Natural killer cell treated with Interleukin-12 subunit alpha and Interleukin-12 subunit beta and Interleukin-15 and Interleukin-18, amount 100 ng/mL, for 72 hours (primary cell): ENCODE results near the gene RALGPS1. TPM values are rescaled to one million over a fixed set of nuclear protein-coding genes. Genes with fewer than 3 reads are reported as not detected.

Experiments
- ATAC-seq, 2 donors: fragments of 150-1000 bp; cut with Tn5 transposase in 1 of 2; sonication (Bioruptor Pico), chemical (Tn5 transposase) in 1 of 2; 2 replicates each; pipeline ENCODE4 v1.10.0; 2021
- DNase-seq: peaks from one replicate; pipeline ENCODE4 v3.0.0; 2022; ENCODE audit warnings: low spot score
- H3K27ac Mint-ChIP-seq, 2 donors: 1 replicate in 1 of 2; 2 replicates in 1 of 2; pipeline ENCODE4 v1.8.0; 2022; ENCODE audit warnings: mixed read lengths in 2 of 2, mild to moderate bottlenecking in 1 of 2, moderate library complexity in 1 of 2
- H3K27me3 Mint-ChIP-seq, 2 donors: 1 replicate in 1 of 2; 2 replicates in 1 of 2; pipeline ENCODE4 v1.8.0; 2022; ENCODE audit warnings: mixed read lengths in 2 of 2
- H3K36me3 Mint-ChIP-seq: one replicate; pipeline ENCODE4 v1.8.0; 2022; ENCODE audit warnings: mixed read lengths
- H3K4me1 Mint-ChIP-seq, 2 donors: 1 replicate in 1 of 2; 2 replicates in 1 of 2; pipeline ENCODE4 v1.8.0; 2022; ENCODE audit warnings: low read depth in 2 of 2, mixed read lengths in 2 of 2, mild to moderate bottlenecking in 1 of 2
- H3K4me3 Mint-ChIP-seq: one replicate; pipeline ENCODE4 v1.8.0; 2022; ENCODE audit warnings: mixed read lengths
- H3K9me3 Mint-ChIP-seq: 2 replicates; pipeline ENCODE4 v1.8.0; 2022; ENCODE audit warnings: mixed read lengths
- total RNA-seq, 2 donors: library from RNA; stranded (reverse); gene quantifications; one replicate each; pipeline ENCODE4 v1.2.3, GENCODE V29; 2022

The RALGPS1 gene, protein sequence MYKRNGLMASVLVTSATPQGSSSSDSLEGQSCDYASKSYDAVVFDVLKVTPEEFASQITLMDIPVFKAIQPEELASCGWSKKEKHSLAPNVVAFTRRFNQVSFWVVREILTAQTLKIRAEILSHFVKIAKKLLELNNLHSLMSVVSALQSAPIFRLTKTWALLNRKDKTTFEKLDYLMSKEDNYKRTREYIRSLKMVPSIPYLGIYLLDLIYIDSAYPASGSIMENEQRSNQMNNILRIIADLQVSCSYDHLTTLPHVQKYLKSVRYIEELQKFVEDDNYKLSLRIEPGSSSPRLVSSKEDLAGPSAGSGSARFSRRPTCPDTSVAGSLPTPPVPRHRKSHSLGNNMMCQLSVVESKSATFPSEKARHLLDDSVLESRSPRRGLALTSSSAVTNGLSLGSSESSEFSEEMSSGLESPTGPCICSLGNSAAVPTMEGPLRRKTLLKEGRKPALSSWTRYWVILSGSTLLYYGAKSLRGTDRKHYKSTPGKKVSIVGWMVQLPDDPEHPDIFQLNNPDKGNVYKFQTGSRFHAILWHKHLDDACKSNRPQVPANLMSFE
- 1 to 10 TPM; 4.4 to 7.0 TPM for total RNA-seq

DNA sequence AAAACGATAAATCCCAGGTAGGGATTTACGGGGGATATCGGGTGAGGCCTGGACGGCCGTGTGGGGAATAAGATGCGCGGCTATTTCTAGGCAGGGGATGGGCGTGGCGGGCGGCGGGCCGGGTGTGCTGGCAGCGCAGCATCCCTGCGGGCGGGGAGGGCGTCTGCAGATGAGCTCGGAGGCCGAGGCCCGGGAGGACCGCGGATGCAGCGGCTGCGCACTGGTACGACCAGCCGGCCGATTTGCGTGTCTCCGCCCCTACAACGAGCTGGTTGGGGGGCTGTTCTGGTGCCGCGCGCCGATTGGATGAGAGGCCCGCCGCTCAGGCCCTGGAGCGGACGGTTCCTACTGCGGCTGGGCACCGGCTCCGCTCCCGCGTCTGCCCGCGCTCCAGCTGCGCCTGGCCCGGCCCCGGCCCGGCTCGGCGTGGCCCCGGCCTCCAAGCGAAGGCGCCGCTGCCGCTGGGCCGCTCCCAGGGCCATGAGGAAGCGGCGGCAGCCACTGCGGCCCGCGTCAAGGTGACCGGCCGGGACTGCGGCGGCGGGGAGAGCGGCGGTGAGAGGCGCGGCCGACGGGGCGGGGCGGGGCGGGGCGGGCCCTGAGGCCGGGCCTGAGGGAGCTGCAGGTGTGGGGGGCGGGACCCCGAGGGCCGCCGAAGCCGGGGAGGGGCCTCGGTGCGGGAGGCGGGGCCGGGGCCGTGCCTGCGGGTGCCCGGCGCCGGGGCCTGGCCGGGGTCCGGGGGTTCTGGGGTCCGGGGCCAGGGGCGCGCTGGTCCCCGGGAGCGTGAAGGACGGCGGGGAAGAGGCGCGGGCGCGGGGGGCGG lies at the start of gene RALGPS1:
Gene RALGPS1, plus strand, starts transcription at position 325 of the 823 bp plus-strand sequence. CDS start 47,508 bp downstream, outside the sequence.
- Mint-ChIP-seq H3K27ac (no peak within 1 kb of the TSS), H3K4me1 (peaks cover 0 to 6% of the 10 kb centered on the region in 2 donors), H3K27me3 (peaks cover 8 to 21% of the 10 kb centered on the region in 2 donors), H3K4me3 (peak within 1 kb of the TSS; percentile 76), H3K36me3 (no peaks in the 10 kb centered on the region), H3K9me3 (no peaks in the 10 kb centered on the region)
- peak; percentile 98 to 99 for ATAC-seq
- peak; percentile 96 for DNase-seq

DNA sequence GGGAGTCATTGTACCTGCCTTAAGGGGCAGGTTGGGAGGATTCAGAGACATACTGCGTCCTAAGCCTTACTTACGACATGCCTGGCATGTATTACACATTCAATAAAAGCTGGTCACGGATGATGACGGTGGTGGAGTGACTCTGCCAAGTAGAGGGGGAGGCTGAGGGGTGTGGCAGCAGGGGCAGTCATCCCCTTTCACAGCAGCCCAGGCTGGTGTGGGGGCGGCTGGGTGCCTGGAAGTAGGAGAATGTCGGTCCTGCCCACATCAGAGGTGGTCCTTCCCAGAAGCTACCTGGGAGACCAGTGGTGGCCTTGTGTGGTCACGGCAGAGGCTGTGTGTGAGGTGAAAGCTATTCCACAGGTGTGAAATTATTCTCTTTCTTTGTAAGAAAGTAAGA lies 45.2 kb upstream of the RALGPS1 start:
- Mint-ChIP-seq H3K27me3 (no peaks in the 10 kb centered on the region), H3K27ac (no peak overlapping the region)

GRCh38 chr9:126872516-126872915 lies 42.1 kb upstream of the RALGPS1 start:
- no peaks in the 10 kb centered on the region for H3K36me3 Mint-ChIP-seq
- ATAC-seq: peak; percentile 79 to 89
- DNase-seq: no peak
- peak overlapping the region; percentile 42 for H3K4me3 Mint-ChIP-seq
- peaks cover 49 to 50% of the 10 kb centered on the region in 2 donors for H3K4me1 Mint-ChIP-seq
- peak overlapping the region; percentile 72 to 76 for H3K27ac Mint-ChIP-seq
- H3K27me3 Mint-ChIP-seq: no peaks in the 10 kb centered on the region
- H3K9me3 Mint-ChIP-seq: no peaks in the 10 kb centered on the region

More for the DNA sequence above, 45.2 kb upstream of the RALGPS1 start:
- H3K9me3 Mint-ChIP-seq: no peaks in the 10 kb centered on the region
- ATAC-seq (no peak), DNase-seq (no peak)
- peaks cover 13% of the 10 kb centered on the region for H3K36me3 Mint-ChIP-seq
- peaks cover 31 to 34% of the 10 kb centered on the region in 2 donors for H3K4me1 Mint-ChIP-seq
- H3K4me3 Mint-ChIP-seq: no peak overlapping the region

GRCh38 chr9:126874546-126875314 lies 39.9 kb upstream of the RALGPS1 start:
- H3K4me1 Mint-ChIP-seq: peaks cover 44% of the 10 kb centered on the region in 2 donors
- peaks cover 3% of the 10 kb centered on the region for H3K36me3 Mint-ChIP-seq
- ATAC-seq (no peak), DNase-seq (no peak)
- peak overlapping the region in 1 of 2 donors; percentile 30 for H3K27ac Mint-ChIP-seq
- H3K27me3 Mint-ChIP-seq: no peaks in the 10 kb centered on the region
- H3K4me3 Mint-ChIP-seq: no peak overlapping the region
- no peaks in the 10 kb centered on the region for H3K9me3 Mint-ChIP-seq

DNA sequence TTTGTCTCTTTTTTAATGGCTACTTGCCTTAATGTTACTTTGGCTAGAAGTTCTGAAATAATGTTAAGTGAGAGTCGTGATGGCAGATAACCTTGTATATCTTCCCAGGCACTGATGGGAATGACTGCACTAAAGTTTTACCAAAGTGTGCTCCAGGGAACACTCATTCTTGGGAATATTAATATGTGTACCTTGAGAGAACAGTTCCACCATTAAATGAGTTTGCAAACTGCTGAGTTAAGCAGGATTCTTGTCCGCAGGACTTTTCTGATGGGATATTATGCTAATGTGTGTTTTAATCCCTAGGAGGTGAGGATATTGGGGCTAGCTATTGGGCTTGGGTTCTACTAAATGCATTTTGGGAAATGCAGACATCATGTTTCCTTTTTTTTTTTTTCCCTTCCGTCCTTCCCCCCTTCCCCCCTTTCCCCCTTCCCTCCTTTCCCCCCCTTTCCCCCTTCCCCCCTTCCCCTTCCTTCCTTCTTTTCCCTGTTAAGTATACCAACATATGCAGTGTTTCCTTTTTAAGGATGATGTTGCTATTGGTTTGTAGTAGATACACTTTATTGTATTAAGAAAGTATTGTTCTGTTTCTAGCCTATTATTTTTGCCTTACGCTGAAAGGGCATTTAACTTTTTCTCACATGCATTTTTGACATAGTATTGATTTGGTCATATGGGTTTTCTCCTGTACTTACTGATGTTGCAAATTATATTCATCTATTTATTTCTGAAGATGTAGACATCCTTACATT lies 38.6 kb upstream of the RALGPS1 start:
- no peak for DNase-seq
- Mint-ChIP-seq H3K4me1 (peaks cover 43 to 44% of the 10 kb centered on the region in 2 donors), H3K27ac (peak overlapping the region; percentile 42 to 63), H3K27me3 (no peaks in the 10 kb centered on the region), H3K9me3 (no peaks in the 10 kb centered on the region), H3K4me3 (no peak overlapping the region), H3K36me3 (peaks cover 4% of the 10 kb centered on the region)
- ATAC-seq: no peak

DNA sequence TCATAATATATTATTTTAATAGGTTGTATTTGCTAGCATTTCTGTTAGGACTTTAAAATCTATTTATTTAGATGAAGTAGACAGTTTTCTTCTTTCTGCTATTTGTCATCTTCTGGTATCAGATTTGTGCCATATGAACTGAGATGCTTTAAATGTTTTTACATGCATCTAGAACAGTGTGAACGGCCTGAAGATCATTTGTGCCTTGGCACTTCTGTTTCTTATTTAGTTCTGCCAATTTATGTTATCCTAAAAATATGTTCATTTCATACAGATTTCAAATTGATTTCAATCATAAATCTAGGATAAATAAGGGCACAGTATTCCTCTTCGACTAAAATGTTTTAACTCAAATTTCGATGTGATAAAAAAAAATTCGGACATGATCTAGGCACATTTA lies 38.1 kb upstream of the RALGPS1 start:
- Mint-ChIP-seq H3K4me1 (peaks cover 42 to 44% of the 10 kb centered on the region in 2 donors), H3K36me3 (peaks cover 4% of the 10 kb centered on the region), H3K27ac (peak overlapping the region; percentile 42 to 63), H3K27me3 (no peaks in the 10 kb centered on the region), H3K4me3 (peak overlapping the region; percentile 7), H3K9me3 (no peaks in the 10 kb centered on the region)
- DNase-seq (no peak), ATAC-seq (no peak)

GRCh38 chr9:126877418-126877817 lies 37.2 kb upstream of the RALGPS1 start:
- H3K27me3 Mint-ChIP-seq: no peaks in the 10 kb centered on the region
- no peak for DNase-seq
- H3K4me1 Mint-ChIP-seq: peaks cover 38 to 40% of the 10 kb centered on the region in 2 donors
- peak overlapping the region; percentile 7 for H3K4me3 Mint-ChIP-seq
- H3K9me3 Mint-ChIP-seq: no peaks in the 10 kb centered on the region
- peaks cover 4% of the 10 kb centered on the region for H3K36me3 Mint-ChIP-seq
- peak overlapping the region; percentile 42 to 63 for H3K27ac Mint-ChIP-seq
- peak in 1 of 2 donors; percentile 20 for ATAC-seq

DNA sequence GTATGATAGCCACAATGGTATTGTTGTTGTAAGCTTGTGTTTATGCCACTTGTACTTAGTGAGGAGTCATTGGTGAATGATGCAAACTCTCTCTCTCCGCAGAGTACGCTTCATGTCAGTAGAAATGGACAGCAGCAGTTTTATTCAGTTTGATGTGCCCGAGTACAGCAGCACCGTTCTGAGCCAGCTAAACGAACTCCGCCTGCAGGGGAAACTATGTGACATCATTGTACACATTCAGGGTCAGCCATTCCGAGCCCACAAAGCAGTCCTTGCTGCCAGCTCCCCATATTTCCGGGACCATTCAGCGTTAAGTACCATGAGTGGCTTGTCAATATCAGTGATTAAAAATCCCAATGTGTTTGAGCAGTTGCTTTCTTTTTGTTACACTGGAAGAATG lies 35.3 kb upstream of the RALGPS1 start:
- DNase-seq (no peak), ATAC-seq (no peak)
- Mint-ChIP-seq H3K4me1 (peaks cover 32 to 33% of the 10 kb centered on the region in 2 donors), H3K4me3 (no peak overlapping the region), H3K27ac (no peak overlapping the region), H3K27me3 (no peaks in the 10 kb centered on the region), H3K36me3 (peaks cover 4% of the 10 kb centered on the region), H3K9me3 (no peaks in the 10 kb centered on the region)

DNA sequence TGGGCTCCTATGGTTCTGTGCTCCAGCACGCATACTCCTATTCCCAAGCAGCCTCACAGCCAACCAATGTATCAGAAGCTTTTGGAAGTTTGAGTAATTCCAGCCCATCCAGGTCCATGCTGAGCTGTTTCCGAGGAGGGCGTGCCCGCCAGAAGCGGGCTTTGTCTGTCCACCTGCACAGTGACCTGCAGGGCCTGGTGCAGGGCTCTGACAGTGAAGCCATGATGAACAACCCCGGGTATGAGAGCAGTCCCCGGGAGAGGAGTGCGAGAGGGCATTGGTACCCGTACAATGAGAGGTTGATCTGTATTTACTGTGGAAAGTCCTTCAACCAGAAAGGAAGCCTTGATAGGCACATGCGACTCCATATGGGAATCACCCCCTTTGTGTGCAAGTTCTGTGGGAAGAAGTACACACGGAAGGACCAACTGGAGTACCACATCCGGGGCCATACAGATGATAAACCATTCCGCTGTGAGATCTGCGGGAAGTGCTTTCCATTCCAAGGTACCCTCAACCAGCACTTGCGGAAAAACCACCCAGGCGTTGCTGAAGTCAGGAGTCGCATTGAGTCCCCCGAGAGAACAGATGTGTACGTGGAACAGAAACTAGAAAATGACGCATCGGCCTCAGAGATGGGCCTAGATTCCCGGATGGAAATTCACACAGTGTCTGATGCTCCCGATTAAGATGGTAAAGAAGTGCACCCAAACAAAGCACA lies 34.2 kb upstream of the RALGPS1 start:
- Mint-ChIP-seq H3K4me3 (no peak overlapping the region), H3K27me3 (no peaks in the 10 kb centered on the region), H3K4me1 (peaks cover 25 to 26% of the 10 kb centered on the region in 2 donors)

GRCh38 chr9:126880947-126881332 lies 33.6 kb upstream of the RALGPS1 start:
- DNase-seq (no peak), ATAC-seq (no peak)
- H3K27ac Mint-ChIP-seq: no peak overlapping the region
- no peak overlapping the region for H3K4me3 Mint-ChIP-seq
- peaks cover 21 to 23% of the 10 kb centered on the region in 2 donors for H3K4me1 Mint-ChIP-seq
- no peaks in the 10 kb centered on the region for H3K9me3 Mint-ChIP-seq
- H3K27me3 Mint-ChIP-seq: no peaks in the 10 kb centered on the region
- peaks cover 4% of the 10 kb centered on the region for H3K36me3 Mint-ChIP-seq

More for the DNA sequence above, 34.2 kb upstream of the RALGPS1 start:
- DNase-seq (no peak), ATAC-seq (no peak)
- Mint-ChIP-seq H3K36me3 (peaks cover 4% of the 10 kb centered on the region), H3K27ac (no peak overlapping the region), H3K9me3 (no peaks in the 10 kb centered on the region)

- Mint-ChIP-seq H3K36me3 (peaks cover 4% of the 10 kb centered on the region), H3K4me3 (no peak overlapping the region), H3K9me3 (no peaks in the 10 kb centered on the region), H3K27me3 (no peaks in the 10 kb centered on the region), H3K27ac (no peak overlapping the region), H3K4me1 (peaks cover 4 to 8% of the 10 kb centered on the region in 2 donors)
- ATAC-seq: no peak
- DNase-seq: no peak
Observed at GRCh38 chr9:126882746-126883145, 31.8 kb upstream of the RALGPS1 start.

GRCh38 chr9:126883636-126884035 lies 30.9 kb upstream of the RALGPS1 start:
- no peaks in the 10 kb centered on the region for H3K27me3 Mint-ChIP-seq
- ATAC-seq (no peak), DNase-seq (no peak)
- H3K27ac Mint-ChIP-seq: no peak overlapping the region
- no peaks in the 10 kb centered on the region for H3K9me3 Mint-ChIP-seq
- no peak overlapping the region for H3K4me3 Mint-ChIP-seq
- peaks cover 4 to 5% of the 10 kb centered on the region in 2 donors for H3K4me1 Mint-ChIP-seq
- peaks cover 4% of the 10 kb centered on the region for H3K36me3 Mint-ChIP-seq
